H1 (cell line): ENCODE measurements around the gene RPL13A.

Source experiments
- CREB1 ChIP-seq: IDR thresholded peaks from 2 replicates; pipeline ENCODE4 v1.6.1; 2012; ENCODE audit warnings: inconsistent platforms
- CTCF ChIP-seq, 3 experiments: IDR thresholded peaks; 1 replicate in 2 of 3; 2 replicates in 1 of 3; pipeline versions ENCODE4 v1.5.1 to v1.6.1; 2011; ENCODE audit warnings: low read length in 3 of 3, mild to moderate bottlenecking in 3 of 3, inconsistent platforms in 2 of 3, low read depth in 1 of 3, moderate library complexity in 1 of 3; ENCODE audit not compliant: insufficient read depth in 1 of 3; ENCODE audit errors: control extremely low read depth in 1 of 3
- EGR1 ChIP-seq: IDR thresholded peaks from 2 replicates; pipeline ENCODE4 v1.6.1; 2011; ENCODE audit warnings: low read depth, low read length, borderline replicate concordance
- GABPA ChIP-seq: IDR thresholded peaks from 2 replicates; pipeline ENCODE4 v1.6.1; 2011; ENCODE audit warnings: mild to moderate bottlenecking, low read length, moderate library complexity, borderline replicate concordance; ENCODE audit not compliant: insufficient read depth
- GTF2F1 ChIP-seq: IDR thresholded peaks from 2 replicates; pipeline ENCODE4 v1.6.1; 2012; ENCODE audit warnings: low read depth, low read length, improper control_type of control experiment, borderline replicate concordance
- JUN ChIP-seq: IDR thresholded peaks from 2 replicates; pipeline ENCODE4 v1.6.1; 2011; ENCODE audit warnings: low read depth, mild to moderate bottlenecking, improper control_type of control experiment, low read length
- NRF1 ChIP-seq: IDR thresholded peaks from 2 replicates; pipeline ENCODE4 v1.6.1; 2011; ENCODE audit warnings: mild to moderate bottlenecking, low read depth, low read length, improper control_type of control experiment
- POLR2A ChIP-seq, 2 experiments: IDR thresholded peaks; 1 replicate in 1 of 2; 2 replicates in 1 of 2; pipeline ENCODE4 v1.6.1; 2011; ENCODE audit warnings: low read depth in 2 of 2, low read length in 2 of 2, mild to moderate bottlenecking in 2 of 2; ENCODE audit errors: control extremely low read depth in 1 of 2
- POLR2AphosphoS5 ChIP-seq: IDR thresholded peaks from 2 replicates; pipeline ENCODE4 v1.6.1; 2011; ENCODE audit warnings: low read depth, low read length
- SIX5 ChIP-seq: IDR thresholded peaks from 2 replicates; pipeline ENCODE4 v1.6.1; 2011; ENCODE audit warnings: mild to moderate bottlenecking, low read depth, low read length
- SUZ12 ChIP-seq: fragments of 200-600 bp; sonication (generic); IDR thresholded peaks from 2 replicates; pipeline ENCODE4 v1.6.1; 2012; ENCODE audit warnings: mild to moderate bottlenecking, inconsistent platforms, low read length, moderate library complexity, mixed read lengths
- TAF7 ChIP-seq: optimal IDR thresholded peaks from 2 replicates; pipeline ENCODE3; 2011; ENCODE audit warnings: low read depth, mild to moderate bottlenecking, inconsistent platforms, low read length, moderate library complexity, borderline replicate concordance

- TF ChIP-seq NRF1 (no peak), GABPA (no peak), JUN (no peak), CTCF (IDR thresholded peaks at IDR 0.05; ENCODE audit: control extremely low read depth in 1 of 3, insufficient read depth in 1 of 3, low read depth in 1 of 3, low read length in 3 of 3) (peak; percentile 87 to 98 (median 89)), EGR1 (peak; percentile 92), GTF2F1 (0 out of 2 replicates have a peak, but pooled peaks have one; percentile 5), POLR2A (IDR thresholded peaks at IDR 0.05; ENCODE audit: control extremely low read depth in 1 of 2, low read depth in 2 of 2, low read length in 2 of 2) (no peak; a peak in 2 of 3 replicates), POLR2AphosphoS5 (no peak; the same call in 1 of the 2 replicates), TAF7 (no peak), SUZ12 (no peak), SIX5 (peak; percentile 96), CREB1 (peak; percentile 73)
Measured at GRCh38 chr19:49443366-49444099, 43.9 kb upstream of the RPL13A start.
